HG02763 (cell line): Measurements from ENCODE around the gene UPF3B.
"Not testable (repeated sequence)": the region's sequence is repeated elsewhere in the genome, so short reads cannot be mapped to it uniquely, and the experiment has no call there.

Experiments used
- ATAC-seq: cut with Tn5 transposase; IDR thresholded peaks from one replicate; pipeline ENCODE4 v1.9.1; 2021; ENCODE audit warnings: mild to moderate bottlenecking, moderate library complexity; ENCODE audit not compliant: unreplicated experiment

The UPF3B gene

GRCh38 chrX:119826399-119826959 is 26.3 kb downstream of the UPF3B start:
- ATAC-seq: no peak

GRCh38 chrX:119824221-119824620 is 28.5 kb downstream of the UPF3B start:
- ATAC-seq: not testable (repeated sequence)

GRCh38 chrX:119821703-119822102 is 31.1 kb downstream of the UPF3B start:
- ATAC-seq: peak; percentile 91

GRCh38 chrX:119817130-119817690 is 35.6 kb downstream of the UPF3B start:
- ATAC-seq: no peak

GRCh38 chrX:119816300-119816699 is 36.5 kb downstream of the UPF3B start:
- ATAC-seq: no peak

GRCh38 chrX:119809185-119809666 is 43.5 kb downstream of the UPF3B start:
- ATAC-seq: no peak

GRCh38 chrX:119808461-119808860 is 44.3 kb downstream of the UPF3B start:
- not testable (repeated sequence) for ATAC-seq

- ATAC-seq: no peak
These were observed 50.2 kb downstream of the UPF3B start for GRCh38 chrX:119802546-119802945.

- ATAC-seq: no peak
These were observed 51.2 kb downstream of the UPF3B start for GRCh38 chrX:119801253-119802221.

- ATAC-seq: peak; percentile 87
These were observed 61.1 kb downstream of the UPF3B start, which contains the start of gene RPL39 for GRCh38 chrX:119791437-119792231. Gene RPL39 (minus strand): TSS chrX:119791630. CDS start chrX:119791576, 54 bp downstream.

- ATAC-seq: peak; percentile 19
These were observed 61.8 kb downstream of the UPF3B start for GRCh38 chrX:119790977-119791436.

- no peak for ATAC-seq
These were observed 67.9 kb downstream of the UPF3B start for GRCh38 chrX:119784747-119785446.
